PFSK-1 (cell line): ENCODE data around the gene CNPPD1.

Source experiments
- FOXP2 ChIP-seq: optimal IDR thresholded peaks from 2 replicates; pipeline ENCODE3; 2011; ENCODE audit warnings: borderline replicate concordance, control low read depth, inconsistent platforms; ENCODE audit not compliant: insufficient read depth; ENCODE audit errors: extremely low read length, extremely low read depth
- POLR2AphosphoS5 ChIP-seq: IDR thresholded peaks from 2 replicates; pipeline ENCODE4 v1.6.1; 2012; ENCODE audit warnings: low read depth, mild to moderate bottlenecking, control low read depth, low read length, moderate library complexity
- REST ChIP-seq, 2 experiments: IDR thresholded peaks; 2 replicates each; pipeline versions ENCODE4 v1.6.1 to v1.8.0; 2011 to 2012; ENCODE audit warnings: low read depth in 2 of 2, low read length in 2 of 2, control low read depth in 1 of 2, inconsistent platforms in 1 of 2, mild to moderate bottlenecking in 1 of 2, moderate library complexity in 1 of 2; ENCODE audit not compliant: insufficient read depth in 1 of 2
- SIN3A ChIP-seq: IDR thresholded peaks from 2 replicates; pipeline ENCODE4 v1.6.1; 2012; ENCODE audit warnings: mild to moderate bottlenecking, low read length, moderate library complexity, borderline replicate concordance; ENCODE audit not compliant: insufficient read depth
- TAF1 ChIP-seq: IDR thresholded peaks from 2 replicates; pipeline ENCODE4 v1.6.1; 2012; ENCODE audit warnings: low read length, control low read depth, borderline replicate concordance; ENCODE audit not compliant: insufficient read depth

Gene CNPPD1

GRCh38 chr2:219177552-219178376 is 1.0 kb upstream of the CNPPD1 start, which contains the start of gene RETREG2:
Gene RETREG2 (plus strand): TSS chr2:219178275. CDS start chr2:219178353, 78 bp downstream.
- TF ChIP-seq REST (IDR thresholded peaks at IDR 0.05; ENCODE audit: insufficient read depth in 1 of 2, low read depth in 2 of 2, low read length in 2 of 2), result no peak
- TF ChIP-seq TAF1, result peak; percentile 65; the same call in 1 of the 2 replicates
- TF ChIP-seq SIN3A, result peak; percentile 79; the same call in 1 of the 2 replicates
- TF ChIP-seq FOXP2, result peak; percentile 72
- peak; percentile 94 for TF ChIP-seq POLR2AphosphoS5

GRCh38 chr2:219175928-219176817 is 552 bp downstream of the CNPPD1 start:
- no peak for TF ChIP-seq REST (IDR thresholded peaks at IDR 0.05; ENCODE audit: insufficient read depth in 1 of 2, low read depth in 2 of 2, low read length in 2 of 2)
- no peak for TF ChIP-seq TAF1
- TF ChIP-seq SIN3A, result no peak
- TF ChIP-seq FOXP2, result no peak
- TF ChIP-seq POLR2AphosphoS5, result no peak

- TF ChIP-seq POLR2AphosphoS5, result no peak
- TF ChIP-seq TAF1, result no peak
- no peak for TF ChIP-seq SIN3A
- no peak for TF ChIP-seq FOXP2
- no peak for TF ChIP-seq REST (IDR thresholded peaks at IDR 0.05; ENCODE audit: insufficient read depth in 1 of 2, low read depth in 2 of 2, low read length in 2 of 2)
Observed at GRCh38 chr2:219175486-219175885, 1.2 kb downstream of the CNPPD1 start.

- TF ChIP-seq FOXP2 (no peak), REST (IDR thresholded peaks at IDR 0.05; ENCODE audit: insufficient read depth in 1 of 2, low read depth in 2 of 2, low read length in 2 of 2) (no peak), TAF1 (no peak), POLR2AphosphoS5 (no peak), SIN3A (no peak)
Observed at GRCh38 chr2:219174801-219175200, 1.9 kb downstream of the CNPPD1 start.
